ENCODE results near the gene ATP4B.

DNA sequence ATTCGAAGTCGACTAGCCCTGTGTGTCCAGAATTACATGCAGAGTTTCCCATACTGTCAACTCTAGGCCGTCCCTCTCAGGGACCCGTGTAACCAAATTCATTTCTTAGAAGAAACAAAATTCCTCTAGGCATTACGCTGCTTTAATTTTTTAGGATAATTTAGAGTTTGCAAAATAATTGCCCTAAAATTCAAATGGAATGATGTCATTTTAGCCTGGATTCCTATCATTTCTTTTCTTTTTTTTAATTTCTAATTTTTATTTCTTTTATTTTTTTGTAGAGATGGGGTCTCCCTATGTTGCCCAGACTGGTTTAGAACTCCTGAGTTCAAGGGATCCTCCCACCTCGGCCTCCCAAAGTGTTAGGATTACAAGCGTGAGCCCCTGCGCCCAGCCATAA is 1.3 kb upstream of the ATP4B start:
- TF ChIP-seq, protein P1, sequence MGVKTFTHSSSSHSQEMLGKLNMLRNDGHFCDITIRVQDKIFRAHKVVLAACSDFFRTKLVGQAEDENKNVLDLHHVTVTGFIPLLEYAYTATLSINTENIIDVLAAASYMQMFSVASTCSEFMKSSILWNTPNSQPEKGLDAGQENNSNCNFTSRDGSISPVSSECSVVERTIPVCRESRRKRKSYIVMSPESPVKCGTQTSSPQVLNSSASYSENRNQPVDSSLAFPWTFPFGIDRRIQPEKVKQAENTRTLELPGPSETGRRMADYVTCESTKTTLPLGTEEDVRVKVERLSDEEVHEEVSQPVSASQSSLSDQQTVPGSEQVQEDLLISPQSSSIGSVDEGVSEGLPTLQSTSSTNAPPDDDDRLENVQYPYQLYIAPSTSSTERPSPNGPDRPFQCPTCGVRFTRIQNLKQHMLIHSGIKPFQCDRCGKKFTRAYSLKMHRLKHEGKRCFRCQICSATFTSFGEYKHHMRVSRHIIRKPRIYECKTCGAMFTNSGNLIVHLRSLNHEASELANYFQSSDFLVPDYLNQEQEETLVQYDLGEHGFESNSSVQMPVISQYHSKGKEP (tag by site-specific recombination; IDR thresholded peaks at IDR 0.05): no peak
- no peak for TF ChIP-seq ZFP37 (tag by site-specific recombination; IDR thresholded peaks at IDR 0.05)
- TF ChIP-seq YY2 (tag by site-specific recombination; IDR thresholded peaks at IDR 0.05): no peak
- TF ChIP-seq ZNF184 (tag by site-specific recombination; IDR thresholded peaks at IDR 0.05): no peak
- no peak for TF ChIP-seq ZNF274 (IDR thresholded peaks at IDR 0.05; ENCODE audit: low read length)
- no peak for TF ChIP-seq ZNF274 (tag by site-specific recombination; IDR thresholded peaks at IDR 0.05; ENCODE audit: borderline replicate concordance)
- TF ChIP-seq, protein P2, sequence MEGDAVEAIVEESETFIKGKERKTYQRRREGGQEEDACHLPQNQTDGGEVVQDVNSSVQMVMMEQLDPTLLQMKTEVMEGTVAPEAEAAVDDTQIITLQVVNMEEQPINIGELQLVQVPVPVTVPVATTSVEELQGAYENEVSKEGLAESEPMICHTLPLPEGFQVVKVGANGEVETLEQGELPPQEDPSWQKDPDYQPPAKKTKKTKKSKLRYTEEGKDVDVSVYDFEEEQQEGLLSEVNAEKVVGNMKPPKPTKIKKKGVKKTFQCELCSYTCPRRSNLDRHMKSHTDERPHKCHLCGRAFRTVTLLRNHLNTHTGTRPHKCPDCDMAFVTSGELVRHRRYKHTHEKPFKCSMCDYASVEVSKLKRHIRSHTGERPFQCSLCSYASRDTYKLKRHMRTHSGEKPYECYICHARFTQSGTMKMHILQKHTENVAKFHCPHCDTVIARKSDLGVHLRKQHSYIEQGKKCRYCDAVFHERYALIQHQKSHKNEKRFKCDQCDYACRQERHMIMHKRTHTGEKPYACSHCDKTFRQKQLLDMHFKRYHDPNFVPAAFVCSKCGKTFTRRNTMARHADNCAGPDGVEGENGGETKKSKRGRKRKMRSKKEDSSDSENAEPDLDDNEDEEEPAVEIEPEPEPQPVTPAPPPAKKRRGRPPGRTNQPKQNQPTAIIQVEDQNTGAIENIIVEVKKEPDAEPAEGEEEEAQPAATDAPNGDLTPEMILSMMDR (tag by site-specific recombination; IDR thresholded peaks at IDR 0.05): no peak
- TF ChIP-seq ZFP41 (tag by site-specific recombination; IDR thresholded peaks at IDR 0.05; ENCODE audit: borderline replicate concordance): no peak
- TF ChIP-seq, protein P3, sequence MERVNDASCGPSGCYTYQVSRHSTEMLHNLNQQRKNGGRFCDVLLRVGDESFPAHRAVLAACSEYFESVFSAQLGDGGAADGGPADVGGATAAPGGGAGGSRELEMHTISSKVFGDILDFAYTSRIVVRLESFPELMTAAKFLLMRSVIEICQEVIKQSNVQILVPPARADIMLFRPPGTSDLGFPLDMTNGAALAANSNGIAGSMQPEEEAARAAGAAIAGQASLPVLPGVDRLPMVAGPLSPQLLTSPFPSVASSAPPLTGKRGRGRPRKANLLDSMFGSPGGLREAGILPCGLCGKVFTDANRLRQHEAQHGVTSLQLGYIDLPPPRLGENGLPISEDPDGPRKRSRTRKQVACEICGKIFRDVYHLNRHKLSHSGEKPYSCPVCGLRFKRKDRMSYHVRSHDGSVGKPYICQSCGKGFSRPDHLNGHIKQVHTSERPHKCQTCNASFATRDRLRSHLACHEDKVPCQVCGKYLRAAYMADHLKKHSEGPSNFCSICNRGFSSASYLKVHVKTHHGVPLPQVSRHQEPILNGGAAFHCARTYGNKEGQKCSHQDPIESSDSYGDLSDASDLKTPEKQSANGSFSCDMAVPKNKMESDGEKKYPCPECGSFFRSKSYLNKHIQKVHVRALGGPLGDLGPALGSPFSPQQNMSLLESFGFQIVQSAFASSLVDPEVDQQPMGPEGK (tag by site-specific recombination; IDR thresholded peaks at IDR 0.05): no peak
- TF ChIP-seq ZNF677 (tag by site-specific recombination; IDR thresholded peaks at IDR 0.05): no peak
- TF ChIP-seq MEIS1 (CRISPR knock-in tag; IDR thresholded peaks at IDR 0.05; ENCODE audit: borderline replicate concordance): no peak
- TF ChIP-seq ZNF433 (tag by site-specific recombination; IDR thresholded peaks at IDR 0.05; ENCODE audit: low read depth): no peak
